HG02642 (cell line): ENCODE data around the gene BTG4.

ENCODE experiments used
- ATAC-seq: cut with Tn5 transposase; IDR thresholded peaks from one replicate; pipeline ENCODE4 v1.9.1; 2021; ENCODE audit warnings: mild to moderate bottlenecking; ENCODE audit not compliant: unreplicated experiment, poor library complexity

BTG4 gene

GRCh38 chr11:111502611-111503010 is 9.6 kb downstream of the BTG4 start:
- ATAC-seq: no peak

GRCh38 chr11:111500481-111500880 is 11.7 kb downstream of the BTG4 start:
- no peak for ATAC-seq

- ATAC-seq: no peak
Measured at GRCh38 chr11:111499483-111499882, 12.7 kb downstream of the BTG4 start.

DNA sequence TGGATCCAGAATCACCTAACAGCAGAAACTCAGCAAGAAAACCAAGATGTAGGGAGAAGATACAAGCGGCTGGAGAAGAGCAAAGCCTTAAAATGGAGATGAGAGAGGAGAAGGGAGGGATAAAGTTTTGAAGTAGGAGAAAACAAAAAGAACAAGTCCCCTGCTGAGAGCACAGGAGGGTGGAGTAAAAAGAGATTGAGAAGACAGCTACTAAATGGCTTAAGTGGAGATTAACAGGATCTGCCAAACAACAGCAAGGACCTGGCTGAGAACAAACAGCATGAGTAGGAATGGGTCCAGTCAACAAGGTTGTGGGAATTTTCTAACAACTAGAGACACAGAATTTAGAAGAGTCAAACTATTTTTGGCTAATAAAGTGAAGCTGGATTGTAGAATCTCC is 18.1 kb downstream of the BTG4 start:
- no peak for ATAC-seq

GRCh38 chr11:111490496-111490895 is 21.7 kb downstream of the BTG4 start:
- ATAC-seq: no peak

- no peak for ATAC-seq
Measured at GRCh38 chr11:111483431-111483830, 28.8 kb downstream of the BTG4 start.

- no peak for ATAC-seq
Measured at GRCh38 chr11:111479666-111480065, 32.5 kb downstream of the BTG4 start.

- ATAC-seq: no peak
Measured at GRCh38 chr11:111477898-111478297, 34.3 kb downstream of the BTG4 start.

DNA sequence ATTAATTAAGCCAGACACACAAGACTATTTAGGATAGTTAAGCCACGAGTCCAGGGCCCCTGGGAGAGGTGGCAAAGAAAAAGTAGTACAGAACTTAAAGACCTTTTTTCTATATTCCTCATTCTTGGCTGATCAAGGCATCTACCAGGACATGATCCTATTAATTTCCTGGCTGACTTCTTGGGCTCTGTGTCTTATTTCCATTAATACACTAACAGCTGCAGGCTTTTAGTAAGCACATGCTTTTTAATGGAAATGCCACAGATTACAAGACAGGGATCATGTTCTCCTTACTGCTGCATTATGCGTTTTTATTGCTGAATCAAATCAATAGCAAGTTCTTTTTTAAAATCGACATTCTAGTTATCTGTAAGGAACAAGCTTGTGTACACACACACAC is 35.2 kb downstream of the BTG4 start:
- ATAC-seq: no peak

DNA sequence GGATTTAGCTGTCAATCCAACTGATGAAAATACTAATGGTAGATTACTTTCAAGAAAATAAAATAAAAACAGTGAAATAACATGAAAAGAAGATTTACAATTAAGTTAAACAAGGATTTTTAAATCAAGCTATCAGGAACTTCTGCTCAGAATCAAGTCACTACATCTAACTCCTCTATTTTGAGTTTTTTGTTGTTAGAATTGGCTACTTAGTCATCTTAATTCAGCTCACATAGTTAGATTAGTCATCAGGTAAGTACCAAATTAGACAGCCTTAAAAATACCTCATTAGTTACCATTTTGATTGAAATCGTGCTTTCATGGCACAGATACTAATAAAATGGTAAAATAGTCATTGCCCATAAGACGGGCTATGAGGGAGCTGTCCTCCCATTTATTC is 35.8 kb downstream of the BTG4 start:
- ATAC-seq: no peak

DNA sequence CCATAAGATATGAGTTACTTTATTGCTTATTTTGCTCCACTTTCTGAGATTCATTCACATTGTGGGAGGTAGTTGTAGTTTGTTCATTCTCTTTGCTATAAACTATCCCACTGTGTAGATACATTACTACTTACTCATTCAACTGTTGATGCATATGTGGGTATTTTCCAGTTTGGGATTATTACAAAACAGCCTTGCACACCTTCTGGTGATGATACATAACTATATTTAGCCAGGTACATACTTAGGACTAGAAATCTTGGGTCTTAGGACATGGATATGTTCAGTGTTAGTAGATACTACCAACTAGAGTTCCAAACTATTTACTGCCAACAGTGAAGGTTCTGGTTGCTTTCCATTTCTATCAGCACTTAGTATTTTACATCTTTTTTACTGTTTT is 37.8 kb downstream of the BTG4 start:
- no peak for ATAC-seq

DNA sequence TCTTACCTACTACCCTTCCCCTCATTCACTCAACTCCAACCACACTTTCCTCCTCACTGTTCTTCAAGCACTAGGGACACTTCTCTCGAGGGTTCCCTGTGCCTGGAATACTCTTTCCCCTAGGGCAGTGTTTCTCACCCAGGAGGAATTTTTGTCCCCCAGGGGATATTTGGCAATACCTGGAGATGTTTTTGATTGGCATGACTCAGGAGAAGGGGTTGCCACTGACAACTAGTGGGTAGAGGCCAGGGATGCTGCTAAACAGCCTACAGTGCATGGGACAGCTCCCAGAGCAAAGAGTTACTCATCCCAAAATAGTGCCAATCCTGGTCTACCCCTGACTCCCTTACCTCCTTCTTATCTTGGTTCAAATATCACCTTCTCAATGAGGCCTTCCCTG is 40.0 kb downstream of the BTG4 start:
- no peak for ATAC-seq

DNA sequence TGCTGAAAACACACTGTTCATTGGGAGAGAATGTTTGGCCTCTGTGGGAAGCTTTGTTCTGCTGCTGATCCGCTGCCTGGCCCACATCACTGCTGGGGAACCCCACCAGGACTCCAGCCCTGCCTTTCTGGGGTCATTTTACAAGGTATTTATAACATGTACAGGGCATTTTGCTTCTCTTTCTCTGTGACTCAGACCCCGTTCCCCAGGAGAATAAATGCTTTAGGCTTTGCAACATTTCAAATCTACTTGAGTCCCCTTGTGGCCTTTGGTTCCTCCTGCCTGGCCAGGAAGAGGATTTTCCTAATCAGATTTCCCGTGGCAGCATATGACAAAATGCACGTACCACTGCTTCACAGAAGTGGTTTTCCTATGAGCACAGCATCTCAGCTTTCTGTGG is 43.0 kb downstream of the BTG4 start:
- no peak for ATAC-seq

GRCh38 chr11:111466615-111467014 is 45.6 kb downstream of the BTG4 start:
- ATAC-seq: no peak

DNA sequence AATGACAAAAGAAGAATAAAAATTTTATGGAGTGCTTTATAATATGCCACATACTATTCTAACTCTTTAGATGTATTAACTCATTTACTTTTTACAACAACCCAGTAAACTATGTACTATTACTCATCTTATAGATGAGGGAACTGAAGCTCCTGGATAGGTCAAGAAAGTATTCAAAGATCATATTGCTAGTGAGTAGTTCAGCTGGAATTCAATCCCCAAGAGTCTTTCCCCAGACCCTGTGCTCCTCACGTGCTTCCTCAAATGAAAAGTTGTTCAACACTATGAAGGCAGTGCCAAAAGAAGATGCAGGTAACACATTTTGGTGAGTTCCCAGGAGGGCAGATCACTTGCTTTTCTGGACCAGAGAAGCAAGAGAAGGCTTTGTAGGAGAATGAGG is 46.8 kb downstream of the BTG4 start:
- ATAC-seq: no peak

GRCh38 chr11:111463276-111463675 is 48.9 kb downstream of the BTG4 start:
- ATAC-seq: no peak

GRCh38 chr11:111462329-111462728 is 49.9 kb downstream of the BTG4 start:
- ATAC-seq: no peak

DNA sequence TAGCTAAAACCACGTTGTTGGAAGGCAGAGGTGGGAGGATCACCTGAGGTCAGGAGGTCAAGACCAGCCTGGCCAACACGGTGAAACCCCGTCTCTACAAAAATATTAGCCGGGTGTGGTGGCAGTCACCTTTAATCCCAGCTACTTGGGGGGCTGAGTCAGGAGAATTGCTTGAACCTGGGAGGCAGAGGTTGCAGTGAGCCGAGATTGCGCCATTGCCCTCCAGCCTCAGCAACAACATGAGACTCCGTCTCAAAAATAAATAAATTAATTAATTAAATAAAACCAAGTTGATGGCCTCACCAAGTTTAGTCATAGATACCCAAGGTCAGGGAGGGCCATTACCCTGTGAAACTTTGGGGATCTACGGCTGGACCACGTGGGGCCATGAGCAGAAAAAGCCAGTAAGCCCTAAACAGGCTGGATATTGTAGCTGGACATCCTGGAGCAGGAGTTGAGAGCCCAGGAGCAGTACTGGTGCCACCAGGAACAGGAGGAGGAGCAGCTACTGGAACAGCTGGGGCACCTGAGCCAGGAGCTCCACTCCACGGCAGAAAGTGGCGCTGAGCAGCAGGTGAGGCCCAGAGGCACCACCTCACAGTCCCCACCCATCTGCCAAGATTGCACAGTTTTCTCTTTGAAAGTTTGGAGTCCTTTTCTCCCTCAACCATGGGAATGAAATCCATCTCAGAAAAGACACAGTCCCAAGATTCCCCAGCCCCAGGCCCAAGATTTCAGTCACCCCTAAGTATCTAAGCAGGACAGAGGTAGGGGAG is 50.5 kb downstream of the BTG4 start:
- no peak for ATAC-seq

DNA sequence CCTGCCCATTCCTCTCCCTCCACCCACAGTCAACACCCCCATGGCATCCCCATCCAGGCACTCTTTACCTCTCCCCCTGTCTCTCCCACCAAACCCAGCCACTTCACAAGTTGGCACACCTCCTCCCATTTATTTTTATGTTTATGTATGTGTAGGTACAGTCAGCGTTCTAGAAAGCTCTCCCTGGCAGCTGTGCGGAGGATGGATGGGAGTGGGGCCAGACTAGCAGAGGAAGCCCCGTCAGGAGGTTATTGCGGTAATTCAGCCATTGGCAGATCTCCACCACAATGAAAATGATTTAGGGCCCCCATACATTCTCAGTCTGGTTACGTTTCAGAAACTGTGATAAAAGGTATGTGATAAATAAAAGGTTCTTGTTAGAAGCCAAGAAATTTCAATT is 51.3 kb downstream of the BTG4 start:
- no peak for ATAC-seq

DNA sequence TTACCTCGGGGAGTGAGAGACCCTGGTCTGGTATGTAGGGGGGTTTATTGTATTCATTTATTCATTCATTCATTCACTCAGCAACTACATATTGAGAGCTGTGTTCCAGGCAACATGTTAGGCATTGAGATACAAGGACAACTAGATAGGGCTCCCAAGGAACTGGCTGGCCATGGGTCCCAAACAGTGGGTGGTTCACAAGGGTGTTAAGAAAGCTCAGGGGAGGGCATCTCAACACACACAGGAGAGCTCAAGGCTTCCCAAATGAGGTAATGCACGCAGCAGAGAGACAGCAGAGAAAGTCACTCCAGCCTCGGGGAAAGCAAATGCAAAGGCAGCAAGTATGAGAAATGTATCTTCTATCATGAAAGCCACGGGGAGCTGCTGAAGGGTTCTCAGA is 51.8 kb downstream of the BTG4 start:
- no peak for ATAC-seq

- no peak for ATAC-seq
Measured at GRCh38 chr11:111459506-111460270, 52.5 kb downstream of the BTG4 start.
